NCI-H2081 (cell line): ENCODE results near the gene CTNNA3.

Experiments
- DNase-seq, 2 experiments: peaks; one replicate each; lab custom pipeline; 2025; lab: John Stamatoyannopoulos, UW

Gene CTNNA3

DNA sequence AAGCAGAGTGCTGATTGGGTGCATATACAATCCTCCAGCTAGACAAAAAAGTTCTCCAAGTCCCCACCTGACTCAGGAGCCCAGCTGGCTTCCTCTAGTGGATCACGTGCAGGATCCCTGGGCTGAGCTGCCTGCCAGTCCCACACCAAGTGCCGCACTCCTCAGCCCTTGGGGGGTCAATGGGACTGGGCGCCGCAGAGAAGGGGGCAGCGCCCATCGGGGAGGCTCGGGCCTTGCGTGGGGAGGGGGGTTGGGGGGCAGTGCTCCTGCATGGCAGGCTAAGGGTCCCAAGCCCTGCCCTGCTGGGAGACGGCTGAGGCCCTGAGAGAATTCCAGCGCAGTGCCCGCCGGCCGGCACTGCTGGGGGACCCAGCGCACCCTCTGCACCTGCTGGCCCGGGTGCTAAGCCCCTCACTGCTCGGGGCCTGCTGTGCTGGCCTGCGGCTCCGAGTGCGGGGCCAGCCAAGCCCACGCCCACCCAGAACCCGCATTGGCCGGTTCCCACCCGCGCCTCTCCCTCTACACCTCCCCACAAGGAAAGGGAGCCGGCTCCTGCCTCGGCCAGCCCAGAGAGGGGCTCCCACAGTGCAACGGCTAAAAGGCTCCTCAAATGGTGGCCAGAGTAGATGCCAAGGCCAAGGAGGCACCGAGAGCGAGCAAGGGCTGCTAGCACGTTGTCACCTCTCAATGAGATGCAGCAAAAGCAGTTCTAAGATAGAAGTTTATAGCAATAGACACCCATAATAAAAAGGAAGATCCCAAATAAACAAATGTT is 1044.5 kb downstream of the CTNNA3 start:
- no peak for DNase-seq

DNA sequence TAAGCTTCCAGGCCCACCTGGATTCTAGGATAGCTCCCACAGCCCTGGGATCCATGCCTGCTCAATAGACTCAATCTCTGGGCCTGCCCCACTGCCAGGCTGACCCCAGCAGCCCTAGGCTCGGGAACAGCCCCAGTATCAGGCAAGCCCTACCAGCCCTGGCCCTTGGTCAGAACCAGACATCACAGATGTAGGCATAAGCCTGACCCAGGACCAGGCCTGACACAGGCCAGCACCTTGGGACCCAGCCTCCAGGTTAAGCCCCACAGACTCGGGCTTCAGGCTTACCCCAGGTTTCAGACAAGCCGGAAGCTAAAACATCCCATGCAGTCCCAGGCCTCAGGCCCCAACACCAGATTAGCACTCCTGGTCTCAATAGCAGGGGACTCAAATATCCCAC is 1046.4 kb downstream of the CTNNA3 start:
- DNase-seq: no peak

DNA sequence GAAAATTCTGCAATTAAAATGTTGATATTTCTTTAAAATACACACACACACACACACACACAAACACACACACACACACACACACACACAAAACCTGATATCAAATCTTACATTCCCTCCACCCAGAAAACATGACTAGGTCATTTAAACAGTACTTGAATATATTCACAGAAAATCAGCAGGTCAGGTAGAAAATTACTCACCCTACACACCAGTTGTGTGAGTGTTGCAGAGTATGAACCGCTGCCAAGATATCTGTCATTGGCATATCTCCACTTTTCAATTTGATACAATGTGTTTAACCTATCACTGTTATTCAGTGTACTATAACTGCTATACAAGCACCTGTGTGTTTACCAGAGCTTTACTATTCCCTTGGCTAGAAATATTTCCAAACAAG is 1053.8 kb downstream of the CTNNA3 start:
- peak in 1 of 2 experiments; percentile 30 for DNase-seq

DNA sequence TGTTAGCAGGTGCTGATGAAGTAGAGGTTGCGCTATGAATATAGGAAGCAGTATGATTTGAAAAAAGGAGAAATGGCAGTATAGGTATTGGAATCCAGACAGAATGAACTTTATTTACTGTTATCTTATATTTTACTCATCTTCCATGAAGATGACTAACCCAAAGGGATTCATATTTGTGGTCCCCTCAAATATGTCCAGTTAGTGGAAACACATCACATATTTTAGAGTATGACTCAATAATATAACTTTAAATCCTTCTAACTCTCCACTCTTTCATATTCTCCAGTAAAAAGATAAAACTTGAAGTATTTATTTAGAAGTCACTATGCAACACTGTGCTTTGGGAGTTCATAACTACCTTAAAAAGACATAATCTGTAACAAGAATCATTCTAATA is 1056.6 kb downstream of the CTNNA3 start:
- DNase-seq: no peak

DNA sequence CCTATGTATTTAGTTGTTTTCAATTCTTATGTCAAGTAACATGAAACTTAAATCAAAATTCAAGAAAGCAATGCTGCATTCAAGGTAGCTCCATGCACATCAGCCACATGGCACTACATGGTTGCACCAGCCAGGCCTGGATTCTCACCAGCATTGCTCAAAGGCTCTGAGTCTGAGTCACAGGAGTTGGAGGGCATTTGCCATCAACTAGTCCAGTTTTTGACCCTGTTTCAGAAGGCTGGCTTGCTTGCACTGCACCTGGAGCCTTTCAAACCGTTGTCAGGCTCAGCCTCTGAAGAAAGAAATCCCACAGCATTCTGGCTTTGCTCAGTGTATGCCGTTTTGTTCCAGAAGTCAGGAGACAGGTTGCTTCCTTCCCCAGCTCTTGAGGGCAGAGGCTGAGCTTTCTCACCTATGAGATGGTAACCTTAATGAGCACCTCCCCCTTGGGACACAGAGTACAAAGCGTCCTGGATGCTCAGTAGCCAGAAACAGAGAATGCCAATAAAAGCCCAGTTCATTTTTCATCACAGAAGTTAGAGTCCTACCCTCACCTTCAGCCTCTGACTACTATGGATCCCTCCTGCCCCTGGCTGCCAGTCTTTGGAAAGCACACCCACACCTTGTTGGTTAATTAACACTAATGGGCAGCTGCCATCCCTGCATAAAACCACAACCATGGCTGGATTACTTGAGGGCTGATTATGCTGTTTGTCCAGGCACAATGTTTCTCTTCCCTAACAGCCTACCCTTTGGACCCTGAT is 1058.5 kb downstream of the CTNNA3 start:
- DNase-seq: no peak

DNA sequence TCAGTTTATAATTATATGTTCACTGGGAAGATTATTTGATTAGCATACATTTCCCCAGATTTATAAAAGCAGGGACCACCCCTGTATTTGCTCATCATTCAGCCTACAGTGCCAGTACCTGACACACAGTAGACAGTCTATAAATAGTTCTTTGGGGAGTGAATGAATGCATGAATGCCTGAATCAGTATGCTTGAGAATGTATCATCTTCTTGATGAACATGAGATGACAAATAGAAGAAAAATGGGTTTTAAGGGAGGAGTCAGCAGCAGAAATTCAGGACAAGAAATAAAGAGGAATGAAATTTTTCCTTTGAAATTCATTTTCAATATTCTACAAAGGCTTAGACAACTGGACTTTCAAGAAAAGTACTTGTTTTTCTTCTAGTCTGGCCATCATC is 1066.0 kb downstream of the CTNNA3 start:
- DNase-seq: no peak

DNA sequence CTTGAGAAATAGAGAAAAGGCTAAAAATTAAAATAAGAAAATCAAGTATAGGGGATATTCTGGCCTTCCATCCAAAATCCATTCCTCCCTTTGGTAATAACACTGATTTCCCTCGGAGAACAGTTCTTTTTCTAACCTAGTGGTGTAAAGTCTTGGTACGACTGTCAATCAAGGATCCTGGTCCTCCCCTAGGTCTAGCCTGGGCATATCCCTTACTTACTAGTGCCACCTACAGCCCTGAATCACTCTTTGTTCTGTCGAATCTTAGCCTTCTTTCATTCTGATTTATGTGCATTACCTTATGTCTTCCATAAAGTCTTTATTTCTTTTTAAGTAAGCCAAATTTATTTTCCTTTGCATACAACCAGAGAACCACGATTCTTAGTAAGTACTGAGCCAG is 1068.8 kb downstream of the CTNNA3 start:
- peak; percentile 8 to 49 for DNase-seq

DNA sequence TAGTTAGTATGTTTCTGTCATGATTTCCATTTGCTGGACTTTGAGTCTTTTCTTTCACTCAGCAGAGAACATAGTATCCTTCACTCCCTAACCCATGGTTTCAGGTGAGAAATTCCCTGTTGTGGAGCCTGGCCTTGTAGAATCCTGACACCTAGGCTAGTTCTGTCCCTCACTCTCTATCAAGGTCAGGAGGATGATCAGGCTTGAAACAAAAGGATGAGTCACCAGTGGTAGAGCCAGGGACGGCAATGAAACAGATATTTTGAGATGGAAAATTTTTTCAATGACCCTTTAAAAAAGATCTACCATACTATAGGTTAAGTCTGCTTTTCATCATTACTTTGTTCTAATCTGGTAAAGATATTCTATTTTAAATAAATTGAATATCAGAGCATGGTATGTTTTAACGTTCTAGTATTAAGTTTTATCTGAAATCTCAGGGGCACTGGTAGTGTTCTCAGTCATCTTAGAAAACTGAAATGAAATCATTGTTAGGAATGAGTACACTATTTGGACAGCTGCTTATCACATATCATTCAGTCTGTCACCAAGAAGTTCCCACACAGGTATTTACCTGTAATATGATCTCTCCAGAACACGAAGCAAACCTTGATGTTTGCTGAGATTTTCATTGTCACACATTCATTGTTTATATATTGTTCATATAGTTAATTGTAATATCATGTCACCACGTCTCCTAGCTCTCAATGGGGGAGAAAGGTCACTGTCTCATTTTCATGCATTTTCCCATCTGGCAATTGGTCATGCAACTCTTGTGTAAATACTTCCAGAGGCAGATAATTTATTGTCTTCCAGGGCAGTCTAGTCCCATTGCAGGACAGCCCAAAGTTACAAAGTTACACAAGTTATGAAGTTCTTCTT is 1070.0 kb downstream of the CTNNA3 start:
- peak; percentile 0 to 31 for DNase-seq

DNA sequence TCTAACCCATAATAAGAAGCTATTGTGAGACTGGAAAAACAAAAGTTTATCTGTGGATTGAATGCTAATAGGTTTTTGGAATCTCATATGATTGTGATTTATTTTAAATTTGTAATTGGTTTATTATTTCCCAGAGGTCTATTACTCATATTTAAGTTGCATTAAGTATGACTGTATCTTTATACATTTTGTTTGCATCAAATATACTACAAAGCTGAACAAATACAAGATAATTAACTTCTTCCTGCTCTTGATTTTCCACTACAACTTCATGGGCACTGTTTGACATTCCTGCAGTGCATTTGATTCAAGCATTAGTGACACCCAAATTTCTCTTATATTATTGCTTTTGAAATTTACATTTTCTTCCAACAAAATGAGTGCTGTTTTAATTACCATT is 1073.9 kb downstream of the CTNNA3 start:
- DNase-seq: no peak

DNA sequence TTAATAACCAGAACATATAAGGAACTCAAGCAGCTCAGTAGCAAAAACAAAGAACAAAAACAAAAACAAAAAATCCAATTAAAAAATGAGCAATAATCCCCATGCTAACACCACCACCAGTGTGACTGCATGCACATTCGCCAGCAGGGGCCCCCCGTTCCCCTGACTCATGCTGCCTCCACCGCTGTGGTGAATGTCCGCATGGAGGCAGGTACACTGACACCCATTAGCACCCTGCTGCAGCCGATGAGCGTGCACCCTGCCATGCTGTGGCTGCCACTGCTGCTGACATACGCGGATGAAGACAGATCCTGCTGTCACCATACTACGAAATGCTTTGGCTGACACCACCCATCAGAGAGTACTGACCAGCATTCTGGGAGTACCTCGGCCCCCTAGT is 1091.8 kb downstream of the CTNNA3 start:
- DNase-seq: no peak

DNA sequence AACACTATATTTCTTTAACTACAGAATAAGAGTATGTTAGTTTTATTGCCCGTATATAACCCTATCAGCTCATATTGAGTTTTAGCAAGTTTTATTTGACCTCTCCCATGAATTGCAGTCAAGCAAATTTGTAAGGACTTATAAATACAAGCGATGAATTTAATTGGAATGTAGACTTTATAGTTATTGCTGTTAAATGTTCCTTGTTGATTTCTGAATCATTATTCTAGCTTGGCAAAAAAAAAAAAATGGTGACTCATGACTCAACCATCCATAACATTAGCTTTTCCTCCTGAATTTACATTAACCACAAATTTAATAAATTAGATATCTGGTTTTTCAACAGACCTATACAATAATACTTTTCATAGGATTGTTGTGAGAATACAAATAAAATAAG is 1104.1 kb downstream of the CTNNA3 start:
- DNase-seq: no peak

DNA sequence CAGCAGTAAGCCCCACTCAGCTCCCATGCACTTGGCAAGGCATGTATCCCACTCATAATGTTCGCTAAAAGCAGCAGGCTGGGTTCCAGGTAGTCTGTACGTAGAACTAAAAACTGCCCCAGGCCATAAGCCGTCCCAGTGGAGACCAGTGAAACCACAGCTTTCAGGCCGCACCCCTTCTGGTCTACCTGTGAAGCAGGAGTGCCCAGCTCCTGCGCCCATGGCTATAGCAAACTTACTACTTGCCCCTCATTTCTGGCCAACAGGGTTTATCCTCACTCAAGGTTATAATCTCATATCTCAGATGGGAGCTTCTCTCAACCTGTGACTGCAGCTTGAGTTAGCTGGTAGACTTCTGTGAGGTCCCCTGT is 1108.3 kb downstream of the CTNNA3 start:
- DNase-seq: no peak

DNA sequence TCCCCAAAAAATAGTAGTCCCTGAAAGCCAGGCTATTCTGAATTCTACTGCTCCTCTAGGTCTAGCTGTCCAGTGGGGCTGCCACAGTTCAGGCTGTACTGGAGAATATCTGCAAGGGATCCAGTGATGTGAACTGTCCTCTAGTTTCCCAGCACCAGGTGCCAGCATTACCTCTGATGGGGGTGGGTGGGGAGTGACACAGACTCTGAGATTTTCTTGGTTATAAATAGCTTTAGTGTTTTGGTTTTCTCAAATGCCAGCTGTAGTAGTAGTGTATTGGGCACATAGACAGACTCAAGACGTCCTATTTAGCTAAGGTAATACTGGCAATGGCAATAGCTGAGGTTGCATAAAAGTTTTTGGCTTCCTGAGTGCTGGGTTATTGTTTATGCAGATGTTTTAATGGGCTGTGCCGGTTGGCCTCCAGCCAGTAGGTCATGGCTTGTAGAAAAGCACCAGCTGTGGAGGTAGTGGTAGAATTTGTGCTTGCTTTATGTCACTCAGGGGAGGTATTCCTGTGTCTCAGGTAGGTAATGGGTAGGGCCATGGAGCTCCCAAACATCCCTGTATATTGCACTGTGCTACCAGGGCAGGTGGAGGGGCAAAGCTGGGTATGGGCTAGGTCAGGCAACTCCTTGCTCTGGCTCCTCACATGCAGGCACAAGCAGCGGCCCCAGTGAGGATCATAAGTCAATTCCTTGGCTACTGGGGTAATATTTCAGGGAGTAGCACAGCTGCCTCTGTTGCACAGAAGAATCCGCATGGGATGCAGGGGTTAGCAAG is 1108.9 kb downstream of the CTNNA3 start:
- no peak for DNase-seq

DNA sequence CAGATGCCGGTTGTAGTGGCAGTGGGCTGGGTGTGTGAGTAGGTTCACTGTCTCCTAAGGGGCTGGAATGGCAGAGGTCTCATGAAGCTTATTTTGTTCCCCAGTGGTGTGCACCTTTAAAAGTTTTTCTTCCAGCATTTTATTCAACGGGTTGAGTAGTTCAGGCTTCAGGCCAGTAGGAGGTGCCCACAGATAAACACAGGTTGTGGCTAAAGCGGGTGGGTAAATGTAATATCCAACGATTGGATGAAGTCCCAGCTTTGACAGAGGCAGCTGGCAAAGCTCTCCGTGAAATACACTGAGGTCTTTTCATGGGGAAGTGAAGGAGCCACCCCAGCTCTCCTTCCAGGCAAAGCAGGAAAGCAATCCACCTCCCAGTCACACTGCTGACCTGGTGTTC is 1109.9 kb downstream of the CTNNA3 start:
- DNase-seq: peak in 1 of 2 experiments; percentile 5

DNA sequence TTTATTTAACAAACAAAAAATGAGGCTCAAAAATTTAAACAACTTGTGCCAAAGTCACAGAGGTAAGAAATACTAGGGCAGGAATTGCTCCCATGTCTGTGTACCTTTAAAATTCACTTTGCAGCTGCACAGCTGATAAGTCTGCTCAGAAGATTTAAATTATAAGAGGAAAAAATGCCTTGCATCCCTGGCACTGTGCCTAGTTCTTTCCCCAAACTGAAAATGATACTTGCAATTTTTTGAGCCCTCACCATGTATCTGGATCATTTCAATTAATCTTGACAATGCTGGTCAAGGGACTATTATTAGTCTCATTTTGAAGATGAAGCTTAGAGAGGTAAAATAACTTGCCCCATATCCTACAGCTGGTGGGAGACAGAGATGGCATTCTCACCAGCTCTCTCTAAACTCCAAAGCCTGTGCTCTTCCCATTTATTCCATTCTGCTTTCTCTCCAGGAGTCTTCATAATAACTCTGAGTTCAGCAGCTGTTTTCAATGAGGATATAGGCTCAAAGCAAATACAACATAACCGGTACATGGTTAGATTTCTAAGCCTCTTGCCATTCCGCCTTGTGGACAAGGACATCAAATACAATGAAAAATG is 1120.6 kb downstream of the CTNNA3 start:
- DNase-seq: no peak

DNA sequence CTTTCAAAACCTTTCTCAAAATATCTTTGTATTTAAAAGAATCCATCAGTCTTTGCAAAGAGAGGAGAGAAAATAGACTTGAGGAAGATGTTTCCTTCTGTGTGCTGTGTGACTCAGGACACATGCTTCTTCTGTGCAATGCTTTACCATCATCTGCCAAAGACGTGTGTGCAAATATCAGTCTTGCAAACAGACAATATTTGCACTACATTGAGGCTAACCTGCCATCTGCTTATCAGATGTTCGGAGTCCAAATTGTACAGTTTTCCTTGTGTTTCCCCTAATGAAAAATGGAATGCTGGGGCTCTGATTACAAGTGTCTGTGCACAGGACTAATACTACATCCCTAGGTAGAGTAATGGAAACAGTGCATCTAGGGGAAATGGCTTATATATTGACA is 1123.3 kb downstream of the CTNNA3 start:
- peak in 1 of 2 experiments; percentile 24 for DNase-seq

DNA sequence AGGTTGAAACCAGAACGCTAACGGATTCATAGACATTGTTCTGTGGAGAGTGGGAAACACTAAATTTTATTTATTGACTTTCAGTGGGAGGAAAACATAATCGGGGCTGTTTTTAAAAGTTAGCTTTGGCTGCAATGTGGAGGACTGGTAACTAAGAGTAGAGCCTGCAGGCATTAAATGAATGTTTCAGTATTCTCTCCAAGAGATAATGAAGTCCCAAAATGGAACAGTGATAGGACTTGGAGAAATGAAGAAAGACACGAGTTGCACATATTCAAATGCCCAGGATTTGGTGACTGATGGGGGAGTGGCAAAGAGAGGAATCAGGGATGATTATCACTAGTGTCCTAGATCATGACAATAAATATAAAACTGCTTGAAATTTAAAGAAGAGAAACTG is 1130.0 kb downstream of the CTNNA3 start:
- no peak for DNase-seq

DNA sequence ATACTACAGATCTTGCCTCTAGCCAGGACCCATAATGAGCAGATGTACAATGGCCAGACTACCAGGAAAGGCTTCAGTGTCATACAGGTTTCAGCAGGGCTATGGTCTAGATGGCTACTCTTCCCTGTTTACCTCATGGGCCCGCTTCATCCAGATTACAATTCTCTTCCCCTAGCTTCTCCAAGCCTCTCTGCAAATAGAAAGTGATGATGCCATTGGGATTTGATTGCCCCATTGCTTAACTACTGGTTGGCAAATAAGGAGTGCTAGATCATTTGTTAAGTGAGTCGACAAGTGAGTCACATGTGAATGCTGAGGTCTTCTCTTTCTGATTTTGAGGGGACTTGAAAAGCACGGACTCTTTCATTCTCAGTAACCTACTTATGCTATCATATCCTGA is 1131.7 kb downstream of the CTNNA3 start:
- no peak for DNase-seq

DNA sequence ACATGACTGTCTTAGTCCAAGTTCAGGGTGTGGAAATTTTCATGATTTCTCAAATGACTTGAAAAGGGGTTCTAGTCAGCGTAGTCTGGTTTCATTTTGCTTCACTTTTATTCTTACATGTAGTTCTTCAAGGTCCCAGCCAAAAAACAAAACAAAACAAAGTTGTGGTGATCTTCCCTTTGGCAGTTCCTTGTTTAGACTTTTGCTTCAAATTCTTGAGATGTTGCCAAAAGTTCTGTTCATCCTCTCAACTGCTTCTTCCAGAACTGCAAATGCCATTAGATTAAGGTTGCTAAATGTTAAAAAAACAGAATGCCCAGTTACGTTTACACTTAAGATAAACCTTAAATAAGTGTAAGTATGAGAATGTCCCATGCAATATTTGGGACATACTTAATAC is 1140.9 kb downstream of the CTNNA3 start:
- no peak for DNase-seq

DNA sequence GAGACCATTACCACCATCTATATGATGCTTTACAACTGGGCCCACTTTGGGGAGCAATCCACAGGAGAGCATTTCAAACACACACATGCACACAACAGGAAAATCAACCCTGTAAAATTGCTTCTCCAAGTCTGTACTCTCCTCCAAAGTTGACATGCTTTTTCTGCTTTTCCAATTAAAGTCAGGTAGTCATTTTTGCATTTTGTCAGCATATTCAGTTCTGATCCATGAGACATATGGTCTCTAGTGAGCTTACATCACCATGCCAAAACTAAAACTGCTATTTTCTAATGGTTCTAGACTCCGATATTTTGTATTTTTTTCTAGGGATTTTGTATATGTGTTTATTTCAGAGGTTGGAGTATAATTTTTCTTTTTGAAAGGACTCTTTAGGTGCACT is 1143.7 kb downstream of the CTNNA3 start:
- DNase-seq: no peak

DNA sequence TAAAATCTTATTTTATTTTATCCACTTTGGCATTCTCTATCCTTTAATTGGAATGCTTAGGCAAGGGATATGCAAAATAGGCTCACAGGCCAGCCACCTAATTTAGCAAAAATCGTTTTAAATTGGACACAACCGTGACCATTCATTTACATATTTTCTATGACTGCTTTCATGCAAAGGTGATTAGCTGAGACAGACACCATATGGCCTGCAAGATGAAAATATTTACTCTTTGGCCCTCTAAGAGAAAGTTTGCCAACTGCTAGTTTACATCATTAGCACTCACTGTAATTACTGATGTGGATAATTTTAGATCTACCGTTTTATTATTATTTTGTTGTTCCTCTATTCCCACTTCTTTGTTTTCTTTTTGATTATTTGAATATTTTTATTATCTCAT is 1145.6 kb downstream of the CTNNA3 start:
- DNase-seq: peak in 1 of 2 experiments; percentile 4
